Neural progenitor cell (in vitro differentiated cells): Measurements from ENCODE around the gene SMCP.

Experiments used
- EZH2 ChIP-seq: fragments of 200-600 bp; sonication (generic); IDR thresholded peaks from 2 replicates; pipeline ENCODE4 v1.6.1; 2017; ENCODE audit warnings: antibody characterized with exemption, mild to moderate bottlenecking, moderate library complexity
- EZH2phosphoT487 ChIP-seq: fragments of 200-600 bp; sonication (generic); IDR thresholded peaks from 2 replicates; pipeline ENCODE4 v1.6.1; 2017; ENCODE audit warnings: antibody characterized with exemption
- TF ChIP-seq, protein P1 (sequence below): fragments of 200-600 bp; sonication (generic); IDR thresholded peaks from 2 replicates; pipeline ENCODE4 v1.5.1; 2017; ENCODE audit warnings: antibody characterized with exemption, mild to moderate bottlenecking

DNA sequence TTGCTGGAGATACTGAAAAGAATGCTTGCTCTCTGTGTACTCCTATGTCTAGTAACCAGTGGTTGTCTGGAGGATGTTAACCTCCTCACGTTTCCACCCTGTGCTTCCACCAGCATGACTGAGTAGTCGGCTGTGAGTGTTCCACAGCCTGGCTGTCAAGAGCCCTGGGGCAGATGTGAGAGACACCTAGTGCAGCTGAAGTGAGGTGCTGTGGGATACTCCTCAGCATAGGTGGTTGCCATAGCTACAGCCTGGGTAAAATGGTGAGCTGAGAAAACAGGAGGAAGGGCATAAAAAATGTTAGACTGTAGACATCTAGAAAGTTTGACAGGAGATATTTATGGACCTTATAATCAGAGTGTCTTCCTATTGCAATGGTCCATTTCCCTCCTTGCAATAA, 46.1 kb downstream of the SMCP start:
- TF ChIP-seq, protein P1, sequence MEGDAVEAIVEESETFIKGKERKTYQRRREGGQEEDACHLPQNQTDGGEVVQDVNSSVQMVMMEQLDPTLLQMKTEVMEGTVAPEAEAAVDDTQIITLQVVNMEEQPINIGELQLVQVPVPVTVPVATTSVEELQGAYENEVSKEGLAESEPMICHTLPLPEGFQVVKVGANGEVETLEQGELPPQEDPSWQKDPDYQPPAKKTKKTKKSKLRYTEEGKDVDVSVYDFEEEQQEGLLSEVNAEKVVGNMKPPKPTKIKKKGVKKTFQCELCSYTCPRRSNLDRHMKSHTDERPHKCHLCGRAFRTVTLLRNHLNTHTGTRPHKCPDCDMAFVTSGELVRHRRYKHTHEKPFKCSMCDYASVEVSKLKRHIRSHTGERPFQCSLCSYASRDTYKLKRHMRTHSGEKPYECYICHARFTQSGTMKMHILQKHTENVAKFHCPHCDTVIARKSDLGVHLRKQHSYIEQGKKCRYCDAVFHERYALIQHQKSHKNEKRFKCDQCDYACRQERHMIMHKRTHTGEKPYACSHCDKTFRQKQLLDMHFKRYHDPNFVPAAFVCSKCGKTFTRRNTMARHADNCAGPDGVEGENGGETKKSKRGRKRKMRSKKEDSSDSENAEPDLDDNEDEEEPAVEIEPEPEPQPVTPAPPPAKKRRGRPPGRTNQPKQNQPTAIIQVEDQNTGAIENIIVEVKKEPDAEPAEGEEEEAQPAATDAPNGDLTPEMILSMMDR, result no peak
- TF ChIP-seq EZH2phosphoT487 (no peak), EZH2 (no peak)
